GM18507 (cell line): ENCODE results near the gene KLHL26.

Experiments used
- DNase-seq: peaks from one replicate; pipeline ENCODE4 v3.0.0; 2011; ENCODE audit warnings: low read depth; ENCODE audit not compliant: insufficient read length; ENCODE audit errors: extremely low spot score
- FAIRE-seq: peaks from 2 replicates; lab custom pipeline; 2011; peaks lifted over from hg19 to GRCh38; lab: Jason Lieb, UNC

KLHL26 gene

GRCh38 chr19:18704971-18705370 is 68.1 kb downstream of the KLHL26 start:
- no peak for FAIRE-seq

GRCh38 chr19:18708452-18709231 is 71.8 kb downstream of the KLHL26 start:
- DNase-seq (no peak), FAIRE-seq (no peak)

More at GRCh38 chr19:18704971-18705370, 68.1 kb downstream of the KLHL26 start:
- DNase-seq, result no peak

GRCh38 chr19:18709546-18709945 is 72.7 kb downstream of the KLHL26 start:
- DNase-seq, result no peak
- FAIRE-seq, result no peak

- FAIRE-seq (no peak), DNase-seq (no peak)
Measured at GRCh38 chr19:18710186-18710585, 73.4 kb downstream of the KLHL26 start.

GRCh38 chr19:18710996-18711751 is 74.3 kb downstream of the KLHL26 start:
- FAIRE-seq (no peak), DNase-seq (no peak)

- FAIRE-seq, result no peak
Measured at GRCh38 chr19:18711893-18712292, 75.1 kb downstream of the KLHL26 start.

GRCh38 chr19:18712981-18713380 is 76.2 kb downstream of the KLHL26 start:
- DNase-seq (no peak), FAIRE-seq (no peak)

More at GRCh38 chr19:18711893-18712292, 75.1 kb downstream of the KLHL26 start:
- no peak for DNase-seq

GRCh38 chr19:18713550-18714117 is 76.8 kb downstream of the KLHL26 start:
- no peak for DNase-seq
- FAIRE-seq, result no peak

GRCh38 chr19:18715416-18715815 is 78.6 kb downstream of the KLHL26 start:
- DNase-seq, result no peak
- FAIRE-seq, result no peak

- DNase-seq, result no peak
- FAIRE-seq, result no peak
Measured at GRCh38 chr19:18716857-18717256, 80.0 kb downstream of the KLHL26 start.

GRCh38 chr19:18717601-18718000 is 80.8 kb downstream of the KLHL26 start:
- FAIRE-seq (no peak), DNase-seq (no peak)

GRCh38 chr19:18718015-18718526 is 81.2 kb downstream of the KLHL26 start:
- DNase-seq (no peak), FAIRE-seq (no peak)

GRCh38 chr19:18718846-18719458 is 82.1 kb downstream of the KLHL26 start:
- FAIRE-seq (no peak), DNase-seq (no peak)

- FAIRE-seq (no peak), DNase-seq (no peak)
Measured at GRCh38 chr19:18719541-18719940, 82.7 kb downstream of the KLHL26 start.
